Adipose tissue (tissue), 3 donors: ENCODE data around the gene UBE2A. TPM values are rescaled to one million over a fixed set of nuclear protein-coding genes. Genes with fewer than 3 reads are reported as not detected.

Experiments used
- H3K27ac ChIP-seq: one replicate; pipeline ENCODE4 v1.5.1; 2013; ENCODE audit warnings: low read depth, low read length
- WGBS, 3 donors: extraction: QIAGEN DNeasy Blood & Tissue Kit; methylation state at CpG; one replicate each; pipeline ENCODE4 v1.1.7; 2013; 5-methylcytosine and 5-hydroxymethylcytosine counted together
- polyA plus RNA-seq, 3 donors: library from polyadenylated mRNA; stranded (reverse); fragments of 200-250 nt; gene quantifications; one replicate each; pipeline ENCODE4 v1.2.3, GENCODE V29; 2013
- donor health status: healthy with polysubstance abuse.
- donor health status: Bipolar disorder and iron deficiency.
- donor health status: healthy.

The UBE2A gene
- polyA plus RNA-seq, 3 donors: 16.5 to 58.0 (median 43.1) TPM

DNA sequence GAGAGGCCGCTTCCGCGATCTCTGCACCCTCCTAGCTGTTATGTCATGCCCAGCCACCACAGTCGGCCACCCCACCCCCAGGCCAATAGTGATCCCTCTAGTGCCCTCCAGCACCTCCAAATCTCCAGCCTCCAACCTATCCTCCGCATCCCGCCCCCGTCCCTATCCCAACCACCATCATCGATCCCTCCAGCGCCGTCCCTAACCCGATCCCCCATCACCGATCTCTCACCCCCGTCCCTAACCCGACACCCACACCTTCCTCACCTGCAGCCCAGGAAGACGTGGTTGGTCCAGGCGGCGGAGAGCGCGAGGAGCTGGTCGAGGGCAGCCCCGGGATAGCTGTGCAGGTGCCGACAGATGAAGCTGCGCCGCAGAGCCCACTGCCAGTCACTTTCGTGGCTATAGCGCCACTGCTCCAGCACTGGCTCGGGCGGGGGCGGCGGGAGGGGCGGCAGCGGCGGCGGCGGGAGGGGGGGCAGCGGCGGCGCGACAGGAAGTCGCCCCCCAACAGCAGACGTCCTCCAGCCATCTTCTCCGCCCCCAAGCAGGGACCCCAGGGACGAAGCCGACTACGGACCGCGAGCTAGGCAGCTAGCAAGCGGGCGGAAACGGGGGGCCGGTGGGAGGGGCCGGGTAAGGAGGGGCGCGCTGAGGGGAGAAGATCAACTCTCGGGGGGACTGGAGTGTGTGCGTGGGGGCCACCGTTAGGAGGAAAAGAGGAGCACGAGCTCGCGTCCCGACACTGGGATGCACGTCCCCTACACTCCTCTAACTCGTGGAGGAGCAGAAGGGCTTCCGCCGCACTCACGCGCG is 31.3 kb downstream of the UBE2A start:
- H3K27ac ChIP-seq: peak overlapping the region; percentile 55
- WGBS, 3 donors: 0 to 30% (median 1%) methylated on average over 16 to 66 of the region's 68 CpGs

DNA sequence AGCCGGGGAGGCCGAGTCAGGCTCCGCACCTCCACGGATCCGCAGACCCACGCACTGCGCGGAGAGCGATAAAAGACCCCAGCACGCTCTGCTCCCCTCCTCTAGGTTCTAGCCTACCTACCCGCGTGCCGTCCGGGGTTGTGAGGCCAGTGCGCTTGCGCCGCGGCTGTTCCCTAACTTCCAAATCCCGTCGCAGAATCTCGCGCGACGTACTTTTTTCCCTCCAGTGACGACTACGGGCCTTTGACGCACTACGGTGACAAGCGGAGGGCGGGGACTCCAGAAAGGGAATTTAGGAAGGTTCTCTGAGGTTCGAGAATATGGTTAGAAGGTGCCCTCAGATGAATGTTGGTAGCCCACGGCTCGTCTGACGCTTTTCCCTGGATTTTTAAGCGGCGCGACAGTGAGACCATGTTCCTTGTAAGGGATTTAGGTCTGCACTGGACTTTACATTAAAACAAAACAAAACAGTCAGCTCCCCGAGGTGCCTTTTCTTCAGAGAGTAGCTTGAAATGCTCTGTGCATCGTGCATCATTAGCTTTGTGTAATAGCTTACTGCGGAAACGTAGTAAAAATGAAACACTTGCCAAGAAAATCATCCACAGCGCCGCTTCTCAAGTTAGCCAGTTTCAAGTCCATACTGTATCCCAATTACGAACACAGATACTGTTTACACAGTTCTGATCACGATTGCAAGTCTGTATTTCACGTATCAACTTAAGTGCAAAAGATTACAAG is 32.1 kb downstream of the UBE2A start, which contains the start of gene NKRF:
Gene NKRF, minus strand, starts transcription at position 145 of the 738 bp plus-strand sequence.
- H3K27ac ChIP-seq: peak within 1 kb of the TSS; percentile 55
- 2 to 34% (median 2%) methylated on average over 30 to 46 of the region's 46 CpGs for WGBS, 3 donors

DNA sequence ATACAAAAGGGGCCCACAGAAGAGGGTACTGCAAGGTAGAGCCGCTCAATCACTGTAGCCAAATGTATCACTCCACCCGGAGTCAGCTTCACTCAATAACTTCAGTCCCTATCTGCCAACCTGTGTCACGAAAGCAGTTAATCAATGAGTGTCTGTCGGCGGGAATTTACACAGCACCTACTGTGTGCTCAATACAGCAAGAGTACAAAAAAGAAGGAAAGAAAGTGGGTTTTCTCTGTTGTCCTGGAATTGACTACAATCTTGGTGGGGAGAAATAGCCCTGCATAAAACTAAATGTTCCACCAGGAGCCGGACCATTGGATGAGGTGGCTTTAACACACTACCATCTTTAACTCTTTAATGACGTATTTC is 32.6 kb downstream of the UBE2A start:
- peak overlapping the region; percentile 38 for H3K27ac ChIP-seq
- 25 to 65% (median 62%) methylated on average over 7 of the region's 7 CpGs for WGBS, 3 donors

DNA sequence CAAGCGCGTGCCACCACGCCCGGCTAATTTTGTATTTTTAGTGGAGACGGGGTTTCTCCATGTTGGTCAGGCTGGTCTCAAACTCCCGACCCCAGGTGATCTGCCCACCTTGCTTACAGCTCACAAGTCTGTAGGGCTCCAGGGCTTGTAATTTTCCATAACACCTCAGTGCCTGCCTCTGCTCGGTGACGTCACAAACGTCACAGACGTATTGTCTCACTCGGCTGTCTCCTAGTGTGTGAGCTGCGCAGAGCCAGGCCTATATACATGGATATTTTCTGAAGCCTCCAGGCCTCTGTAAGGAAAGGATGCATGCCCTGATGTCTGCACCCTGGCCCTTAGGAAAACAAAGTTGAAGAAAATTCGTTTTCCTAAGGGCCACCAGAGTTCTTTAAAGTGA is 40.4 kb downstream of the UBE2A start:
- 85 to 89% (median 86%) methylated on average over 12 to 13 of the region's 13 CpGs for WGBS, 3 donors
- H3K27ac ChIP-seq: no peak overlapping the region

DNA sequence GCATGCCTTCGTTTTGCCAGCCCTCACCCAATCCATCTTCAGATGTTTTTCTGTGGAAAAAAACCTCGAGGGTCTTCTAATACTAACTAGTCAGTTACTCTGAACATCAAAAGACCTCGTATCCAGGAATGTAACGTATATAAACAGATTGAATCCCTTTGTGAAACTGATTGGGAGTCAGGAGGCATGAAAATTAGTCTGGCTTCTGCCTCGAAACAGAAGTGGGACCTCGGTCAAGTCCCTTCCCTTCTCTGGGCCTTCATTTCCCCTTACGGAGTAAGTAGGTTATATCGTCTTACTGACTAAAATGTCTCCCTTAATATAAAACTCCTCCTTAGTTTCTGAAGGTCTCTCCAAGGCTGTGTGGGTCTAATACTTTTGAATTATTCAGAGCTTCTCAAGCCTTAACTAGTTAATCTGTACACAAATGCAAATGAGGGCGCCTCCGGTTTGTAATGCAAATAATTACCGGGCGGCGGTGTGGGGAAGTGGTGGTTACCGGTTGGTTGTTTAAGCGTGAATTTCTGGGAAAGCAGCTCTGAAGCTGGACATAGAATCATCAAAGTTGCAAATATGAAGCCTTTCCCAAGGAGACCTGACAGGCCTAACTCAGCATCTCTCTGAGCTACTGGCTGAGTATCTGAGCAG is 43.3 kb downstream of the UBE2A start:
- 45 to 73% (median 55%) methylated on average over 15 of the region's 15 CpGs for WGBS, 3 donors
- H3K27ac ChIP-seq: no peak overlapping the region

DNA sequence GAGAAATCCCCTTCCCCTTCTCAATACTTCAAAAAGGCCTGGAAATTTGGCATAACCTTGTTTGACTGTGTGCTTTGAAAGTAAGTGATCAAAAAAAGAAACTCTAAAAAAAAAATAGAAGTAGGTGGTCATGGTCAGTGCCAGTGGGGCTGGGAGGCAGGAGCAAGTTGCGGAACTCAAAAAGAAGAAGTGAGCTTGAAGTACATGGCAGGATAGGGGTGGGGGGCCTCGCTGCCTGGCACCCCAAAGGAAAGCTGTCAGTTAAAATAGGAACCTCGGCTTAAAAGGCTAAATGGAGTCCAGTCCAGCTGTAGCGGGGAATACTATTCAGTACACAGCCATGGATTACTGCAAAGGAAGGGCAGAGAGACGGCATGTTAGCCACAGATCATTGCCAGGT is 44.1 kb downstream of the UBE2A start:
- 53 to 89% (median 62%) methylated on average over 4 to 5 of the region's 5 CpGs for WGBS, 3 donors
- no peak overlapping the region for H3K27ac ChIP-seq

DNA sequence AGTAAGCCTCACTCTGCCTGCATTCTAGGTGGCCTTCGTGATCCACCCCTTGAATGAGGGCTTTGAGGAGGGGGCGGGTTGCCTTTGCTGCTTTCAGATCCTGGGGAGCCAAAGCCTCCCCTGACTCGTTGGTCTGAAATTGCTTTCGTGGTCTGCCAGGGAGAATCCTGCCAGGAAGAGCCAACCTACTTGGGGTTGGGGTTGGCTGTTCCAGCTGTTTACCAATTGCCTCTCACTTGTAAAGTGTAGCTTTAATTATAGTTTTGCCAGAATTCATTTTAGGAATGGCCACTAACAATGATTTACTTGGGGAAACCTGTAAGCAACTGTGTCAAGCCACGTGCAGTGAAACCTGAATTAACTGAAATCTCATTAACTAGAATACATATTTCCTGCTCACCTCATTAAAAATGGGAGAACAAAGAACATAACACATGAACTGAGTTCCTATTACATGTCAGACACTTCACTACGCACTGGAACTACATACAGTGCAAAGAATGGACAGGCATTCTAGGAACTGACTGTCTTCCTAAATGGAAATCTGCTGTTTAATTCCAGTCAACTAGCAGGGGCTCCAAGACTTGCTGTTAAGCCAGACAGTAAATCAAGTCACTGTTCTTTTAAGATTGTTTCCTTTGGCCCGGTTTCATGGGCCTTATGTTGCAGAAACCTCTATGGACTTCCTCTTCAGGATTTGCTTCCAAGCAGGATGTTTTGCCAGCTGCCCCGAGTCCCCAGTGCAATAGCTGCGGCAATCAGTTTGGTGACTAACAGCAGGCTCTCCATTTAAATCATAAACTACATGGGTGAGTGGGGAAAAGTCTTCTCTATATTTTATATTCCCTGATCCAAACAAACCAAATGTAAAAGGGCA is 48.2 kb downstream of the UBE2A start:
- H3K27ac ChIP-seq: no peak overlapping the region
- WGBS, 3 donors: 49 to 61% (median 51%) methylated on average over 9 of the region's 9 CpGs

DNA sequence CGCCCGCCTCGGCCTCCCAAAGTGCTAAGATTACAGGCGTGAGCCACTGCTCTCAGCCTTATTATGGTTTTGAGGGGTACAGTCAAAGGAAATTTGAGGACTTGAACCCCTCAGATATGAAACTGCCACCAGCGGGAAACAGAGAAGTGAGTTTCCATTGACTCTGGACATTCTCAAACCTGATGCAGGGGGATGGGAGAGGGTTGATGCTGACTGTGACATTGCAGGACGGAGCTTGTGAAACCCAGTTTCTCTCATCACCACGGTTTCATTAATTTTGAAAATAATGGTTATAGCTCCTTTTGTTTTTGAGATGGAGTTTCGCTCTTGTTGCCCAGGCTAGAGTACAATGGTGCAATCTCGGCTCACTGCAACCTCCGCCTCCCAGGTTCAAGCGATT is 50.1 kb downstream of the UBE2A start:
- WGBS, 3 donors: 89 to 92% (median 91%) methylated on average over 10 to 11 of the region's 11 CpGs
- no peak overlapping the region for H3K27ac ChIP-seq

DNA sequence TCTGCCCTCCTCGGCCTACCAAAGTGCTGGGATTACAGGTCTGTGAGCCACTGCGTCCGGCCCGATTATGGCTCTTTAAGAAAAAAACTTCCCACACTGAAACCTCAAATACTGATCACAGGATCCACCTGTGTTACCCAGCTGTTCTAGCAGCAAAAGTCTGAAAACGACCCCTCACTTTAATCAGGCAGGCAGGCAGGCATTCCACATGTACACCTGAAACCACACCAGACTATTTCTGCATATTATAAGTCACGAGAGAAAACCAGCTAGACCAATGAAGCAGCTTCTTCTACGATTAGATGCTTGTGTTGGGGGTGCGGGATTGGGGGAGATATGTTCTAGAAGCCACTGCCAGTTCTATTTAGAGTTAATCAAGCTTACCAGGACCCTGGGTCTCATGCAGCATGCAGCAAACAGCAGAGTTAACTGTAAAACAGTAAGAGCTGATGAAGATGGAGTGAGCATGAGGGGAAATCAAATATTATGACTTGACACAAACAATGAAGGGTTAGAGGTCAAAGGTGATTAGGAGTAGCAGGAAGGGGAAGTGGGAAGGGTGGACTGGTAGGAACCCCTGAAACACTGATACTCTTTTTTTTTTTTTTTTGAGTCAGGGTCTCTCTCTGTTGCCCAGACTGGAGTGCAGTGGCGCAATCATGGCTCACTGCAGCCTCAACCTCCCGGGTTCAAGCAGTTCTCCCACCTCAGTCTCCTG is 50.7 kb downstream of the UBE2A start:
- 82 to 85% (median 85%) methylated on average over 9 to 10 of the region's 10 CpGs for WGBS, 3 donors

DNA sequence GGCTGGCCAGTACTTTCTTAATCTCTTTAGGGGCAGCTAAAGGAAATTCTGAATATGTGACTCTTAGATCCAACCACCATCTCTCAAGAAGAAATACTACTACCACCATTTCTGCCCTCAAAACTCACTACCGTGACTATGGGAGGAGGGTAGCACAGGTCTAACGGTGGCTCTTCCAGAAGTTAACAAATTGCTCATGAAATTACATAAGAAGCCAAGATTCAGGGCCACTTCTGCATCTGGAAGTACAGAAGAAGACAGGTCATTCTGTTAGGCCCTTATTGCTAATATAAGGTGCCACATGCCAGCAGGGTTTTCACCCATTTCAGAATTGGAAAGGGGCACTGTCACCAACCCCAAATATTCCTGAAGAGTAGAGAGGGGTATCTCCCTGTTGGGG is 51.5 kb downstream of the UBE2A start:
- WGBS, 3 donors: 66 to 100% (median 72%) methylated on average over 2 of the region's 2 CpGs
- H3K27ac ChIP-seq: no peak overlapping the region

More for the DNA sequence above, 50.7 kb downstream of the UBE2A start:
- no peak overlapping the region for H3K27ac ChIP-seq

Other genes starting within 250 kb of the UBE2A start
- 10 to 100 TPM in 2 of 3 donors, 1 to 10 TPM in 1; 4.3 to 20.4 (median 12.8) TPM for gene SLC25A43, start 175.2 kb upstream of the UBE2A start, polyA plus RNA-seq
- gene SLC25A5, start 106.1 kb upstream of the UBE2A start, polyA plus RNA-seq: 100 to 1,000 TPM; 177 to 511 (median 346) TPM
- 10 to 100 TPM; 10.2 to 23.8 (median 21.6) TPM for gene STEEP1, start 9.2 kb upstream of the UBE2A start, polyA plus RNA-seq
- 1 to 10 TPM; 2.2 to 3.8 (median 3.1) TPM for gene NKRF, start 31.9 kb downstream of the UBE2A start, polyA plus RNA-seq
- 10 to 100 TPM in 1 of 3 donors, 1 to 10 TPM in 2; 2.4 to 15.4 (median 7.6) TPM for gene SEPTIN6, start 118.6 kb downstream of the UBE2A start, polyA plus RNA-seq
- gene SOWAHD, start 184.0 kb downstream of the UBE2A start, polyA plus RNA-seq: under 1 TPM in 2 of 3 donors, not detected in 1; 0.23 to 0.25 TPM
- 1,000 to 10,000 TPM; 3,763 to 8,807 (median 5,541) TPM for gene RPL39, start 217.1 kb downstream of the UBE2A start, polyA plus RNA-seq